ENCODE data around the gene RNF223.
A peak's percentile ranks its signal among the peaks of the same experiment; 100 is the strongest.
"Not testable (repeated sequence)": the region's sequence is repeated elsewhere in the genome, so short reads cannot be mapped to it uniquely, and the experiment has no call there.

RNF223 gene

GRCh38 chr1:1077396-1077795 is 3.3 kb upstream of the RNF223 start:
- WGBS: 74% methylated on average over 8 of the region's 21 CpGs
- H3K27ac ChIP-seq (ENCODE audit: low read depth, low read length); H3K36me3 ChIP-seq (ENCODE audit: insufficient read depth, low read length); H3K9ac ChIP-seq (ENCODE audit: low read depth, low read length); H3K4me3 ChIP-seq (ENCODE audit: low read length); H3K4me1 ChIP-seq (ENCODE audit: insufficient read depth, low read length); H3K9me3 ChIP-seq (ENCODE audit: insufficient read depth, low read depth, low read length): not testable (repeated sequence)
- H3K27me3 ChIP-seq (ENCODE audit: insufficient read depth, low read length): peaks cover 14% of the 10 kb centered on the region

DNA sequence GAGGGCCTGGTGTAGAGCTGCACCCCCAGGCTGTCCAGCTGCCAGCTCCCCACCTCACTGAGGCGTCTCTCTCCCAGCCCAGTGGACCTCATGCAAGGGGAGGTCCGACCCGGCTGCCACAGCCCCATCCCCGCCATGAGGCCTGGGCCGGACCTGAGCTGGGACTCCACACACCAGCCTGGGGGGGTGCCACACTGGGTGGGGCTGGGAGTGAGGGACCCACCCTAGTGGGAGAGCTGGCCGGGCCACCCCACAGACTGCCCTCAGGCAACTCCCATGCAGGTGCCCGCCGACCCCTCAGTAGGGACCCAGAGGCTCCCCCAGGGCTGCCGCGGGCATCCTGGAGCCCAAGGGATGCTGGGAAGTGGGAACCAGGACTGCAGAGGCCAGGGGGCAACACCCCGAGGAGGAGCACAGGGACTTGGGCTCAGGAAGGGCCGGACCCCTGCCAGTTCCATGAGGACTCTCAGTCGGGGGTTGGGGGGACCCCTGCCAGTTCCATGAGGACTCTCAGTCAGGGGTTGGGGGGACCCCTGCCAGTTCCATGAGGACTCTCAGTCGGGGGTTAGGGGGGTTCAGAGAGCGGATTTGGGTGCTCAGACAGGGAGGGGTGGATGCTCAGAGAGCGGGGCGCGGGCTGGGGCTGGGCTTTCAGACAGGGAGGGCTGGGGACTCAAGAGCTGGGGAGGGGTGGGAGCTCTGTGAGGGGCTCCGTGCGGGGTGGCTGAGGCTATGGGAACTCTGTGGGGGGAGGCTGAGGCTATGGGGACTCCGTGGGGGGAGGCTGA is 1.2 kb upstream of the RNF223 start:
- Histone ChIP-seq H3K27me3 (ENCODE audit: insufficient read depth, low read length) (peaks cover 17% of the 10 kb centered on the region), H3K4me1 (ENCODE audit: insufficient read depth, low read length) (0 out of 2 replicates have a peak, but pooled peaks cover 5% of the 10 kb centered on the region), H3K36me3 (ENCODE audit: insufficient read depth, low read length) (no peaks in the 10 kb centered on the region), H3K9me3 (ENCODE audit: insufficient read depth, low read depth, low read length) (no peaks in the 10 kb centered on the region), H3K9ac (ENCODE audit: low read depth, low read length) (no peak overlapping the region; the same call in 1 of the 2 replicates), H3K27ac (ENCODE audit: low read depth, low read length) (no peak overlapping the region), H3K4me3 (ENCODE audit: low read length) (no peak overlapping the region)
- WGBS: 73% methylated on average over 21 of the region's 21 CpGs

DNA sequence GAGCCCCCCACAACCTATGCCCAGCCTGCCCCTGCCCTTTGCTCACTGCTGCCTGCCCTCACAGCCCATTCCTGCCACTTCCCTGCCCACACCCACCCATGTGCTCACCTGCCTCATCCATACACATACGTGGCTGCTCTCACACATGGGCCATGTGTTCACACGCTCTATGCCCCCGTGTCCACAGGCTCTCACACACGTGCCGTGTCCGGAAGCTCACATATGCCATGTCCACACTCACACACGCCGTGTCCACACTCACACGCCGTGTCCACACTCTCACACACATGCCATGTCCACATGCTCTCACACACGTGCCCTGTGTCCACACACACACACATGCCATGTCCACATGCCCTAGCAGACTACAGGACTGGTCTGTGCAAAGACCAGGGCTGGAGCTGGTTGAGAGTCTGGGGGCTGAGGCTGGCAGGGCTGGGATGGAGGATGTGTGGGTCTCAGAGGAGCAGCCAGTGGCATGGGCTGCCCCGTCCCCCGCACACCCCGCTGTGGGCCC is 583 bp upstream of the RNF223 start:
- H3K27me3 ChIP-seq (ENCODE audit: insufficient read depth, low read length): peaks cover 21% of the 10 kb centered on the region
- H3K9ac ChIP-seq (ENCODE audit: low read depth, low read length): no peak overlapping the region; the same call in 1 of the 2 replicates

DNA sequence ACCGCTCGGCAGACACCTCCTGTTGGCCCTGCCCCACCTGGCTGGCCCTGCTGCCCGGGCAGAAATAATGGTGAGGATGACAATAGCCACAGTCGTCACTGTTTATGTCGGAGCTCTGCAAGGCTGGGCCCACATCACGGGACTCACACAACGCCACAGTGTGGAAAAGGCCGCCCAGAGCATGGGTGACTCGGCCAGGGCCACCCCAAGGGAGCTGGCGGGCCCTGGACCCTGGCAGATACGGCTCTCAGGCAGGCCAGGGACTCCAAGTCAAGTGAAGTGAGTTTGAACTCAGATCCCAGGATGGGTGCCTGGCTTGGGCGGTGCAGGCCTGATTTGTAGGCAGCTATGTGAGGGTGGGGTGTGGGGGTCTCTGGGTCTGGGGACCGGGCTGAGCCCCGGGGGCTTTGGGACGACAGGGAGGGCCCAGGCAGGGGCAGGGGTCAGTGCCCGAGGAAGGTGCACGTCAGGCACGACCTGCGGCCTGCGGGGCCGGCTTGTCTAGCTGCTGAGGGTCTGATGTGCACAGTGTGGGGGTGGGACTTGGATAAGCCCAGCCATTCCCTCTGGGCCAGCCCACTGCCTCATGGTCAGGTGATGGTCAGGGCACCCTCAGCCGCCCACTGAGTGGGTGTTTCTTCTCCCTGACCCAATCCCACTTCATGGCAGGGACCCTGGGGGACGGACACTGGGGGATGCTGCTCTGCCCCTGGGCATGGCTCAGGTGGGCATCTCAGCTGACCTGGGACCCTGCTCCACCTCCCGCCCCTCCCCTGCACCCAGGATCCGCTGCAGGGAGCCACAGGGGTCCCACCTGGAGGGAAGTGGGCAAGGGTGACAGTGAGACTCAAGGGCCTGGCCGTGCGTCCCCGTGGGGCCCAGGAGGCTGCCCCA is 1.0 kb downstream of the RNF223 start:
- Histone ChIP-seq H3K4me1 (ENCODE audit: insufficient read depth, low read length) (no peaks in the 10 kb centered on the region), H3K4me3 (ENCODE audit: low read length) (no peak overlapping the region), H3K27me3 (ENCODE audit: insufficient read depth, low read length) (peaks cover 21% of the 10 kb centered on the region), H3K36me3 (ENCODE audit: insufficient read depth, low read length) (no peaks in the 10 kb centered on the region), H3K9ac (ENCODE audit: low read depth, low read length) (no peak overlapping the region), H3K27ac (ENCODE audit: low read depth, low read length) (no peak overlapping the region), H3K9me3 (ENCODE audit: insufficient read depth, low read depth, low read length) (no peaks in the 10 kb centered on the region)
- 91% methylated on average over 28 of the region's 28 CpGs for WGBS

More for the DNA sequence above, 583 bp upstream of the RNF223 start:
- H3K36me3 ChIP-seq (ENCODE audit: insufficient read depth, low read length): no peaks in the 10 kb centered on the region
- 0 out of 2 replicates have a peak, but pooled peaks cover 4% of the 10 kb centered on the region for H3K4me1 ChIP-seq (ENCODE audit: insufficient read depth, low read length)
- 92% methylated on average over 14 of the region's 14 CpGs for WGBS
- no peak overlapping the region for H3K4me3 ChIP-seq (ENCODE audit: low read length)
- no peaks in the 10 kb centered on the region for H3K9me3 ChIP-seq (ENCODE audit: insufficient read depth, low read depth, low read length)
- H3K27ac ChIP-seq (ENCODE audit: low read depth, low read length): no peak overlapping the region

DNA sequence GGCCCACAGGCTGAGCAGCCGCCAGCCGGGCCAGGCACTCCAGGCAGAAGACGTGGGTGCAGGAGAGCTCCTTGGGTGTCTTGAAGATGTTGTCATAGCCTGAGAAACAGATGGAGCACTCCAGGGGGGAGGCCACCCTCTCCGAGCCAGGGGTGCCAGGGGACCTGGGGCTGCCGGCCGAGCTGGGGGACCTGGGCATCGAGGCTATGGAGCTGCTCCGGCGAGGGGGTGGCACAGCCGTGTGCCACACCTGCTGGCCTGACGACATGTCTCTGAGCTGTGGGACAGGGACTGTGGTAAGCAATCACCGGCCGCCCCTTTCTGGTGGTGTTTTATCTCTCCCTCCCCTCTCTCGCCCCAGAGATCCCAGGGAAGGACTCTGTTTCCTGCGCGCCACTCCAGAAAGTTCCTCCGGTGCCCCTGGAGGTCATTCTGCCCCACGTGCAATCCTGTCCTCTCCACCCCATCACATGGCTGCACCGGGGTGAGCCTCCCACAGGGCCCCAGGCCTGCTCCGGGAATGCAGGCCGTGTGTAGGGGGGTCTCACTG is 1.7 kb downstream of the RNF223 start:
- H3K9ac ChIP-seq (ENCODE audit: low read depth, low read length): no peak overlapping the region
- 85% methylated on average over 21 of the region's 21 CpGs for WGBS
- H3K36me3 ChIP-seq (ENCODE audit: insufficient read depth, low read length): no peaks in the 10 kb centered on the region
- H3K4me1 ChIP-seq (ENCODE audit: insufficient read depth, low read length): no peaks in the 10 kb centered on the region
- no peak overlapping the region for H3K27ac ChIP-seq (ENCODE audit: low read depth, low read length)
- peaks cover 28% of the 10 kb centered on the region for H3K27me3 ChIP-seq (ENCODE audit: insufficient read depth, low read length)
- H3K4me3 ChIP-seq (ENCODE audit: low read length): no peak overlapping the region
- no peaks in the 10 kb centered on the region for H3K9me3 ChIP-seq (ENCODE audit: insufficient read depth, low read depth, low read length)

GRCh38 chr1:1071486-1072298 is 2.4 kb downstream of the RNF223 start:
- Histone ChIP-seq H3K4me1 (ENCODE audit: insufficient read depth, low read length) (no peaks in the 10 kb centered on the region), H3K27me3 (ENCODE audit: insufficient read depth, low read length) (peaks cover 28% of the 10 kb centered on the region), H3K36me3 (ENCODE audit: insufficient read depth, low read length) (no peaks in the 10 kb centered on the region), H3K9ac (ENCODE audit: low read depth, low read length) (no peak overlapping the region), H3K4me3 (ENCODE audit: low read length) (no peak overlapping the region), H3K9me3 (ENCODE audit: insufficient read depth, low read depth, low read length) (no peaks in the 10 kb centered on the region), H3K27ac (ENCODE audit: low read depth, low read length) (no peak overlapping the region)
- 91% methylated on average over 56 of the region's 56 CpGs for WGBS

DNA sequence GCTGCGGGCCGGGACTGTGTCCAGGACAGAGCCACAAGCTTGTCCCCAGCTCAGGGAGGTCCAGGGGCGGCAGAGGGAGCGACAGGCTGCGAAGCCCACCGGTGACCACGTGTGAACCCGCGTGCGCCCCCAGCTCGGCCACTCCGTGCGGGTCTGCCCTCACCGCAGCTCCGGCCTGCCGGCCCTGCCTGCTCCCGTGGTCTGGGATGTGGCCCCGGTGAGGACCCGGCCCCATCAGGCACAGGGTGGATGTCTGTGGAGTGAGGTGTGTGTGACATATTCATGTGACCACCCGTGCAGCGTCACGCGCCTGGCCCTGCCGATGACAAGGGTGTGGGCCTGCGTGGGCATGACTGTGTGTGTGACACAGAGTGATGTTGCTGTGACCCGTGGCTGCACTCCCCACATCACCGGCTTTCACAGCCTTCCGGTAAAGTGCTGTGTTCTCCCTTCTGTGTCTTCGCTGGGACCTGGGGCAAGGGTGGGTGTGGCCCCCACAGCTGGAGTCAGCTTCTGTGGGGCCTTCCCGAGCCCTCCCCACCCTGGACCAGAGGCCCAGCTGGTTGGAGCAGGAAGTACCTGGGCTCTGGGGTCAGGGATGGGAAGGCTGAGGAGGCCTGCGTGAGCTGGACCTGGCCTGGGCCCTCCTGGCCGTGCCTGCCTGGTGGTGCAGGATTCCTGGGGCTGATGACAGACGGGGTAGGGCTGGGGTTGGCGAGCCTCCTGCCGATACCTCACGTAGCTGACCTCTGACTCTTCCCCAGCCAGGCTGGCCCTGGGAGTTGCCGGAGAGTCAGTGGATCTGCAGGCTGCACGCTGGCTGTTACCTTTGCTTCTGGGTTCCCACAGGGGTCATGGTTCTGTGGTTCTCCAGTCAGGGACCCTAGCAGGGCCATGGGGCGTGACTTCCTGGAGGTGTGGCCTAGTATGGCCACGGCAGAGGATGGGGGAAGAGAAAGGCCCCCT is 4.1 kb downstream of the RNF223 start:
- Histone ChIP-seq H3K4me3 (ENCODE audit: low read length) (peak overlapping the region; percentile 89), H3K9ac (ENCODE audit: low read depth, low read length) (no peak overlapping the region; the same call in 1 of the 2 replicates), H3K27me3 (ENCODE audit: insufficient read depth, low read length) (peaks cover 25% of the 10 kb centered on the region), H3K36me3 (ENCODE audit: insufficient read depth, low read length) (no peaks in the 10 kb centered on the region), H3K4me1 (ENCODE audit: insufficient read depth, low read length) (no peaks in the 10 kb centered on the region), H3K27ac (ENCODE audit: low read depth, low read length) (no peak overlapping the region), H3K9me3 (ENCODE audit: insufficient read depth, low read depth, low read length) (no peaks in the 10 kb centered on the region)
- WGBS: 60% methylated on average over 40 of the region's 40 CpGs

- Histone ChIP-seq H3K27ac (ENCODE audit: low read depth, low read length) (peak overlapping the region; percentile 77; the same call in 1 of the 2 replicates), H3K27me3 (ENCODE audit: insufficient read depth, low read length) (peaks cover 27% of the 10 kb centered on the region), H3K36me3 (ENCODE audit: insufficient read depth, low read length) (no peaks in the 10 kb centered on the region), H3K9ac (ENCODE audit: low read depth, low read length) (peak overlapping the region; percentile 49; the same call in 1 of the 2 replicates), H3K4me1 (ENCODE audit: insufficient read depth, low read length) (no peaks in the 10 kb centered on the region), H3K4me3 (ENCODE audit: low read length) (peak overlapping the region; percentile 89), H3K9me3 (ENCODE audit: insufficient read depth, low read depth, low read length) (no peaks in the 10 kb centered on the region)
- WGBS: 2% methylated on average over 72 of the region's 75 CpGs
Measured at GRCh38 chr1:1069056-1069710, 4.9 kb downstream of the RNF223 start.

DNA sequence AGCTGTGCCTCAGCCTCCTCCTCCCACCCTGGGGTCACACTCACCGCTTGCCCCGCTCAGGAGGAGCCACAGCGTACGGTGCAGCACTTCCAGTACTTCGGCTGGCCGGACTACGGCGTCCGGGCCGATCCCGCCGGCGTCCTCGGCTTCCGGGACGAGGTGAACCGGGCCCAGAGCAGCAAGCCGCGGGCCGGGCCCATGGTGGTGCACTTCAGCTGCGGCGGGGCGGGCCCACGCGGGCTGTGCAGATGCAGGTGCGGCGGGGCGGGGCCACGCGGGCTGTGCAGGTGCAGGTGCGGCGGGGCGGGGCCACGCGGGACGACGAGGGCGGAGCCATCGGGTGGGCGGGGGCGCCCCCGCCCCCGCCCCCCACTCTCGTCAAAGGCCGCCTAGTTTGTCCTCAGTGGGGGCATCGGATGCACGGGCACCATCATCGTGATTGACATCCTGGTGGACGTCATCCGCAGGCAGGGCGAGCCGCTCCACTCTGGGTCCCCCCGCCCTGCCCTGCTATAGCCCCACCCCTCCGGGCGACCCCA is 5.5 kb downstream of the RNF223 start:
- Histone ChIP-seq H3K27me3 (ENCODE audit: insufficient read depth, low read length) (peaks cover 33% of the 10 kb centered on the region), H3K36me3 (ENCODE audit: insufficient read depth, low read length) (no peaks in the 10 kb centered on the region), H3K9me3 (ENCODE audit: insufficient read depth, low read depth, low read length) (no peaks in the 10 kb centered on the region), H3K27ac (ENCODE audit: low read depth, low read length) (no peak overlapping the region), H3K4me1 (ENCODE audit: insufficient read depth, low read length) (no peaks in the 10 kb centered on the region), H3K4me3 (ENCODE audit: low read length) (peak overlapping the region; percentile 89), H3K9ac (ENCODE audit: low read depth, low read length) (no peak overlapping the region; the same call in 1 of the 2 replicates)
- 2% methylated on average over 53 of the region's 55 CpGs for WGBS

Data from HUES64 (cell line).